IMR-90 (cell line): ENCODE measurements around the gene ITSN2.
A peak's percentile ranks its signal among the peaks of the same experiment; 100 is the strongest.

Experiments
- CEBPB ChIP-seq: IDR thresholded peaks from 2 replicates; pipeline ENCODE4 v1.6.1; 2012; ENCODE audit warnings: low read depth, low read length, improper control_type of control experiment
- MAZ ChIP-seq: IDR thresholded peaks from 2 replicates; pipeline ENCODE4 v1.6.1; 2012; ENCODE audit warnings: low read depth, mild to moderate bottlenecking, low read length, improper control_type of control experiment, moderate library complexity, borderline replicate concordance
- POLR2A ChIP-seq: IDR thresholded peaks from 2 replicates; pipeline ENCODE4 v1.6.1; 2012; ENCODE audit warnings: mild to moderate bottlenecking, low read depth, low read length
- RAD21 ChIP-seq: IDR thresholded peaks from 2 replicates; pipeline ENCODE4 v1.6.1; 2012; ENCODE audit warnings: low read length, improper control_type of control experiment
- SMC3 ChIP-seq: fragments of 150-350 bp; IDR thresholded peaks from 2 replicates; pipeline ENCODE4 v1.6.1; 2016; ENCODE audit warnings: low read depth, mild to moderate bottlenecking, antibody characterized with exemption, low read length, moderate library complexity
- TF ChIP-seq, protein P1 (sequence below): conservative IDR thresholded peaks from 2 replicates; pipeline ENCODE4 v1.5.1; 2012; ENCODE audit warnings: mild to moderate bottlenecking, low read depth, low read length, improper control_type of control experiment
- TF ChIP-seq, protein P2 (sequence below): fragments of 150-350 bp; IDR thresholded peaks from 2 replicates; pipeline ENCODE4 v1.6.1; 2017; ENCODE audit warnings: mild to moderate bottlenecking, antibody characterized with exemption, low read length, low read depth

DNA sequence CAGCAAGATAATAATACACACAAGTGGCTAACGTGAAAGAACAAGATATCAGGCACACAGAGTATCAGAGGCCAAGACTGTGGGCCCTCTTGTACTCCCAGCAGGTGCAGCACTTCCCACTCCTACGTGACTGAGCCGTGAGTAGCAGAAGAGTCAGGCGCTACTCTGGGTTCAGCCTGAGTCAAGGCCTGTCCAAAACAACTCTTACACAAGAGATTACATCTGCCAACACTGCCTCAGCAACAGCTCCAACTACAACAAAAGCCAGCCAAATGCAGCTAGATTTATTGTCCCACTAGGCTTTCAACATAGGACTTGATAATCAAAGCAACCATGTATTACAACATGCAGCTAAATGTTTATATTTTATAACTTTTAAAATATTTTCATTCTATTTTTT is 56.2 kb downstream of the ITSN2 start:
- TF ChIP-seq, protein P1, sequence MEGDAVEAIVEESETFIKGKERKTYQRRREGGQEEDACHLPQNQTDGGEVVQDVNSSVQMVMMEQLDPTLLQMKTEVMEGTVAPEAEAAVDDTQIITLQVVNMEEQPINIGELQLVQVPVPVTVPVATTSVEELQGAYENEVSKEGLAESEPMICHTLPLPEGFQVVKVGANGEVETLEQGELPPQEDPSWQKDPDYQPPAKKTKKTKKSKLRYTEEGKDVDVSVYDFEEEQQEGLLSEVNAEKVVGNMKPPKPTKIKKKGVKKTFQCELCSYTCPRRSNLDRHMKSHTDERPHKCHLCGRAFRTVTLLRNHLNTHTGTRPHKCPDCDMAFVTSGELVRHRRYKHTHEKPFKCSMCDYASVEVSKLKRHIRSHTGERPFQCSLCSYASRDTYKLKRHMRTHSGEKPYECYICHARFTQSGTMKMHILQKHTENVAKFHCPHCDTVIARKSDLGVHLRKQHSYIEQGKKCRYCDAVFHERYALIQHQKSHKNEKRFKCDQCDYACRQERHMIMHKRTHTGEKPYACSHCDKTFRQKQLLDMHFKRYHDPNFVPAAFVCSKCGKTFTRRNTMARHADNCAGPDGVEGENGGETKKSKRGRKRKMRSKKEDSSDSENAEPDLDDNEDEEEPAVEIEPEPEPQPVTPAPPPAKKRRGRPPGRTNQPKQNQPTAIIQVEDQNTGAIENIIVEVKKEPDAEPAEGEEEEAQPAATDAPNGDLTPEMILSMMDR = no peak
- TF ChIP-seq POLR2A = no peak
- no peak for TF ChIP-seq MAZ
- TF ChIP-seq SMC3 = no peak
- TF ChIP-seq CEBPB = peak; percentile 94
- TF ChIP-seq RAD21 = no peak
- TF ChIP-seq, protein P2, sequence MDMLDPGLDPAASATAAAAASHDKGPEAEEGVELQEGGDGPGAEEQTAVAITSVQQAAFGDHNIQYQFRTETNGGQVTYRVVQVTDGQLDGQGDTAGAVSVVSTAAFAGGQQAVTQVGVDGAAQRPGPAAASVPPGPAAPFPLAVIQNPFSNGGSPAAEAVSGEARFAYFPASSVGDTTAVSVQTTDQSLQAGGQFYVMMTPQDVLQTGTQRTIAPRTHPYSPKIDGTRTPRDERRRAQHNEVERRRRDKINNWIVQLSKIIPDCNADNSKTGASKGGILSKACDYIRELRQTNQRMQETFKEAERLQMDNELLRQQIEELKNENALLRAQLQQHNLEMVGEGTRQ = no peak
